Colonic mucosa (tissue), 4 donors: ENCODE data around the gene MRPS21. TPM values are rescaled to one million over a fixed set of nuclear protein-coding genes. Genes with fewer than 3 reads are reported as not detected.

ENCODE experiments used
- DNase-seq: peaks from one replicate; pipeline ENCODE4 v3.0.0-alpha.2; 2020
- H3K27ac ChIP-seq: fragments of 200-600 bp; one replicate; pipeline ENCODE4 v1.8.0; 2021
- H3K27me3 ChIP-seq: fragments of 200-600 bp; one replicate; pipeline ENCODE4 v1.8.0; 2021
- H3K36me3 ChIP-seq: fragments of 200-600 bp; one replicate; pipeline ENCODE4 v1.8.0; 2021
- H3K4me1 ChIP-seq: fragments of 200-600 bp; one replicate; pipeline ENCODE4 v1.8.0; 2021; ENCODE audit warnings: mild to moderate bottlenecking
- H3K4me3 ChIP-seq: fragments of 200-600 bp; one replicate; pipeline ENCODE4 v1.8.0; 2021
- H3K9ac ChIP-seq, 2 donors: one replicate each; pipeline ENCODE4 v1.7.0; 2013; ENCODE audit warnings: control low read depth in 2 of 2, low read depth in 2 of 2, low read length in 2 of 2
- H3K9me3 ChIP-seq: fragments of 200-600 bp; one replicate; pipeline ENCODE4 v1.8.0; 2021
- CTCF ChIP-seq: fragments of 200-600 bp; IDR thresholded peaks from one replicate; pipeline ENCODE4 v1.8.0; 2022; ENCODE audit warnings: antibody characterized with exemption, mild to moderate bottlenecking
- intact Hi-C: fragments of 100-400 bp; cut with DNase I; formaldehyde crosslinking; loops from one replicate; pipeline ENCODE4 v1.14.1; 2022
- total RNA-seq, 2 donors: library from RNA; stranded (reverse); fragmentation: NEBNext Ultra II Directional in 1 of 2; extraction: Animal tissue kit (Norgen Biotek cat#: 25700) in 1 of 2; gene quantifications; one replicate each; pipeline ENCODE4 v1.2.1, GENCODE V29; 2021
- donor health status: healthy.
- donor health status: DM: no; HTN: no; CAD: no.
- donor health status: DM: no; HTN: no; CAD: no.

MRPS21 gene
- 10 to 100 TPM; 42.7 to 68.6 TPM for total RNA-seq

- Histone ChIP-seq H3K4me1 (no peaks in the 10 kb centered on the region), H3K27me3 (no peaks in the 10 kb centered on the region), H3K36me3 (no peaks in the 10 kb centered on the region), H3K4me3 (peak within 1 kb of the TSS; percentile 88), H3K9me3 (no peaks in the 10 kb centered on the region), H3K27ac (peak within 1 kb of the TSS; percentile 64), H3K9ac (peak within 1 kb of the TSS; percentile 53 to 71)
- no peak for TF ChIP-seq CTCF
- DNase-seq = peak; percentile 93
- intact Hi-C loops = no loop called here
Measured at GRCh38 chr1:150293433-150294253, at the start of gene MRPS21. MRPS21 (plus strand) TSS chr1:150293861; CDS start chr1:150294367, 506 bp downstream.

- DNase-seq = no peak
- no peak overlapping the region for H3K4me3 ChIP-seq
- no peak for TF ChIP-seq CTCF
- no peaks in the 10 kb centered on the region for H3K36me3 ChIP-seq
- no peak overlapping the region for H3K27ac ChIP-seq
- H3K9me3 ChIP-seq = no peaks in the 10 kb centered on the region
- intact Hi-C loops = no loop called here
- no peak overlapping the region for H3K9ac ChIP-seq
- H3K27me3 ChIP-seq = no peaks in the 10 kb centered on the region
- no peaks in the 10 kb centered on the region for H3K4me1 ChIP-seq
Measured at GRCh38 chr1:150249936-150250335, 43.7 kb upstream of the MRPS21 start.

GRCh38 chr1:150256198-150256553 lies 37.5 kb upstream of the MRPS21 start:
- Histone ChIP-seq H3K27ac (no peak overlapping the region), H3K27me3 (peaks cover 4% of the 10 kb centered on the region), H3K9ac (peak overlapping the region in 1 of 2 donors; percentile 60), H3K36me3 (no peaks in the 10 kb centered on the region), H3K9me3 (no peaks in the 10 kb centered on the region), H3K4me3 (peak overlapping the region; percentile 28), H3K4me1 (peaks cover 7% of the 10 kb centered on the region)
- DNase-seq = no peak
- intact Hi-C loops = no loop called here
- no peak for TF ChIP-seq CTCF

GRCh38 chr1:150256554-150257341 lies 36.9 kb upstream of the MRPS21 start:
- H3K9ac ChIP-seq = peak overlapping the region in 1 of 2 donors; percentile 60
- H3K36me3 ChIP-seq = no peaks in the 10 kb centered on the region
- peaks cover 7% of the 10 kb centered on the region for H3K4me1 ChIP-seq
- no peak for DNase-seq
- H3K4me3 ChIP-seq = no peak overlapping the region
- no peak for TF ChIP-seq CTCF
- no peaks in the 10 kb centered on the region for H3K9me3 ChIP-seq
- no peak overlapping the region for H3K27ac ChIP-seq
- H3K27me3 ChIP-seq = peaks cover 4% of the 10 kb centered on the region
- intact Hi-C loops = no loop called here

GRCh38 chr1:150257624-150258585 lies 35.8 kb upstream of the MRPS21 start, which contains the start of gene CA14:
CA14 (plus strand) TSS chr1:150257774; CDS start chr1:150258129, 355 bp downstream.
- Histone ChIP-seq H3K27ac (no peak within 1 kb of the TSS), H3K36me3 (no peaks in the 10 kb centered on the region), H3K9ac (peak within 1 kb of the TSS in 1 of 2 donors; percentile 19), H3K27me3 (peaks cover 4% of the 10 kb centered on the region), H3K4me3 (no peak within 1 kb of the TSS), H3K4me1 (peaks cover 7% of the 10 kb centered on the region), H3K9me3 (no peaks in the 10 kb centered on the region)
- intact Hi-C loops = no loop called here
- DNase-seq = no peak
- TF ChIP-seq CTCF = no peak
